Dendritic cell treated with granulocyte-macrophage colony-stimulating factor and Interleukin-4, amounts not matched to agents 40 ng/mL and 50 ng/mL, for 4 days (primary cell): ENCODE data around the gene FLG2.
"Not testable (repeated sequence)": the region's sequence is repeated elsewhere in the genome, so short reads cannot be mapped to it uniquely, and the experiment has no call there.

Experiments
- H3K27ac Mint-ChIP-seq: one replicate; pipeline ENCODE4 v1.8.0; 2022; ENCODE audit warnings: mild to moderate bottlenecking, mixed read lengths
- H3K27me3 Mint-ChIP-seq: one replicate; pipeline ENCODE4 v1.8.0; 2022; ENCODE audit warnings: mild to moderate bottlenecking, mixed read lengths
- H3K36me3 Mint-ChIP-seq: one replicate; pipeline ENCODE4 v1.8.0; 2022; ENCODE audit warnings: low read depth, mixed read lengths
- H3K4me1 Mint-ChIP-seq: one replicate; pipeline ENCODE4 v1.8.0; 2022; ENCODE audit warnings: low read depth, mixed read lengths
- H3K4me3 Mint-ChIP-seq: one replicate; pipeline ENCODE4 v1.8.0; 2022; ENCODE audit warnings: mild to moderate bottlenecking, moderate library complexity, mixed read lengths
- H3K9me3 Mint-ChIP-seq: one replicate; pipeline ENCODE4 v1.8.0; 2022; ENCODE audit warnings: mixed read lengths
- intact Hi-C: fragments of 100-400 bp; cut with micrococcal nuclease; formaldehyde crosslinking; loops from one replicate; pipeline ENCODE4 v1.15.0; 2022

The FLG2 gene

GRCh38 chr1:152306123-152306522 lies 53.7 kb downstream of the FLG2 start:
- intact Hi-C loops, H3K27me3 Mint-ChIP-seq, H3K27ac Mint-ChIP-seq, H3K36me3 Mint-ChIP-seq, H3K4me3 Mint-ChIP-seq, H3K4me1 Mint-ChIP-seq: not testable (repeated sequence)
- H3K9me3 Mint-ChIP-seq: peaks cover 60% of the 10 kb centered on the region

GRCh38 chr1:152304773-152305172 lies 55.0 kb downstream of the FLG2 start:
- intact Hi-C loops, H3K27me3 Mint-ChIP-seq, H3K36me3 Mint-ChIP-seq, H3K4me3 Mint-ChIP-seq, H3K4me1 Mint-ChIP-seq, H3K27ac Mint-ChIP-seq: not testable (repeated sequence)
- peaks cover 46% of the 10 kb centered on the region for H3K9me3 Mint-ChIP-seq

GRCh38 chr1:152303139-152303872 lies 56.5 kb downstream of the FLG2 start:
- H3K27me3 Mint-ChIP-seq, H3K4me1 Mint-ChIP-seq, H3K4me3 Mint-ChIP-seq, H3K27ac Mint-ChIP-seq, H3K36me3 Mint-ChIP-seq, intact Hi-C loops: not testable (repeated sequence)
- H3K9me3 Mint-ChIP-seq: peaks cover 32% of the 10 kb centered on the region
